AG04450 (cell line): Measurements from ENCODE around the gene TIMM23. TPM values are rescaled to one million over a fixed set of nuclear protein-coding genes. Genes with fewer than 3 reads are reported as not detected.

Source experiments
- CTCF ChIA-PET: fragments of 300-600, 350-600 bp; formaldehyde crosslinking; extraction: SDS; loops from one replicate; lab custom pipeline; 2022; ENCODE audit warnings: antibody characterized with exemption, inconsistent platforms; lab: Charles Lee
- POLR2A ChIA-PET: fragments of 350-600 bp; formaldehyde crosslinking; extraction: SDS; loops from one replicate; lab custom pipeline; 2021; ENCODE audit warnings: antibody characterized with exemption, inconsistent platforms; lab: Yijun Ruan, JAX
- DNase-seq: peaks from one replicate; pipeline ENCODE4 v3.0.0-alpha.2; 2011; ENCODE audit warnings: low read depth, low spot score
- H3K27ac ChIP-seq: one replicate; pipeline ENCODE4 v1.5.1; 2012; ENCODE audit warnings: low read depth, low read length, control low read depth
- H3K27me3 ChIP-seq: one replicate; pipeline ENCODE4 v1.6.0; 2012; ENCODE audit warnings: low read length; ENCODE audit not compliant: control insufficient read depth, insufficient read depth
- H3K4me3 ChIP-seq: 2 replicates; pipeline ENCODE4 v1.5.1; 2011; ENCODE audit warnings: mild to moderate bottlenecking, low read depth, low read length, control low read depth
- H3K9me3 ChIP-seq: 2 replicates; pipeline ENCODE4 v1.5.1; 2012; ENCODE audit warnings: low read length; ENCODE audit not compliant: control insufficient read depth, insufficient read depth
- CTCF ChIP-seq: IDR thresholded peaks from 2 replicates; pipeline ENCODE4 v1.5.1; 2011; ENCODE audit warnings: low read depth, low read length, control low read depth, inconsistent platforms
- polyA plus RNA-seq: library from polyadenylated mRNA; depleted of rRNA; stranded (reverse); fragments of >200 nt; gene quantifications from 2 replicates; pipeline ENCODE4 v1.2.3, GENCODE V29; 2011

Gene TIMM23
- polyA plus RNA-seq, 1 experiment: 137 TPM

GRCh38 chr10:46033602-46034011, 61.3 kb downstream of the TIMM23 start:
- no peak for TF ChIP-seq CTCF
- CTCF ChIA-PET: interaction anchor here (1.0 kb wide), 1 partner anchor 9 kb away, joined by 3 read pairs; no protein-coding TSS in a partner anchor
- no peak overlapping the region for H3K4me3 ChIP-seq
- peak; percentile 67 for DNase-seq
- POLR2A ChIA-PET: no interaction called here
- no peaks in the 10 kb centered on the region for H3K27me3 ChIP-seq
- peaks cover 5% of the 10 kb centered on the region; the same call in 1 of the 2 replicates for H3K9me3 ChIP-seq
- H3K27ac ChIP-seq: peak overlapping the region; percentile 40

- CTCF ChIA-PET: no interaction called here
- no peak for DNase-seq
- TF ChIP-seq CTCF: no peak
- Histone ChIP-seq H3K27ac (no peak overlapping the region), H3K4me3 (no peak overlapping the region), H3K9me3 (peaks cover 1% of the 10 kb centered on the region; the same call in 1 of the 2 replicates), H3K27me3 (no peaks in the 10 kb centered on the region)
- POLR2A ChIA-PET: no interaction called here
Observed at GRCh38 chr10:46035923-46036849, 63.9 kb downstream of the TIMM23 start.

- ChIA-PET POLR2A (no interaction called here), CTCF (no interaction called here)
- no peak for DNase-seq
- Histone ChIP-seq H3K9me3 (no peaks in the 10 kb centered on the region), H3K27ac (no peak overlapping the region), H3K27me3 (no peaks in the 10 kb centered on the region), H3K4me3 (no peak overlapping the region)
- TF ChIP-seq CTCF: no peak
Observed at GRCh38 chr10:46037107-46037825, 65.0 kb downstream of the TIMM23 start.

- no peak overlapping the region for H3K27ac ChIP-seq
- H3K9me3 ChIP-seq: no peaks in the 10 kb centered on the region
- POLR2A ChIA-PET: no interaction called here
- CTCF ChIA-PET: no interaction called here
- no peak for TF ChIP-seq CTCF
- no peak for DNase-seq
- H3K4me3 ChIP-seq: no peak overlapping the region
- H3K27me3 ChIP-seq: peaks cover 3% of the 10 kb centered on the region
Observed at GRCh38 chr10:46040004-46040403, 67.7 kb downstream of the TIMM23 start.

GRCh38 chr10:46042527-46042926, 70.2 kb downstream of the TIMM23 start:
- no peak overlapping the region for H3K4me3 ChIP-seq
- no peaks in the 10 kb centered on the region for H3K9me3 ChIP-seq
- no peak for TF ChIP-seq CTCF
- peaks cover 6% of the 10 kb centered on the region for H3K27me3 ChIP-seq
- DNase-seq: no peak
- POLR2A ChIA-PET: no interaction called here
- CTCF ChIA-PET: no interaction called here
- no peak overlapping the region for H3K27ac ChIP-seq
